ENCODE measurements around the gene GPR55.

The GPR55 gene

DNA sequence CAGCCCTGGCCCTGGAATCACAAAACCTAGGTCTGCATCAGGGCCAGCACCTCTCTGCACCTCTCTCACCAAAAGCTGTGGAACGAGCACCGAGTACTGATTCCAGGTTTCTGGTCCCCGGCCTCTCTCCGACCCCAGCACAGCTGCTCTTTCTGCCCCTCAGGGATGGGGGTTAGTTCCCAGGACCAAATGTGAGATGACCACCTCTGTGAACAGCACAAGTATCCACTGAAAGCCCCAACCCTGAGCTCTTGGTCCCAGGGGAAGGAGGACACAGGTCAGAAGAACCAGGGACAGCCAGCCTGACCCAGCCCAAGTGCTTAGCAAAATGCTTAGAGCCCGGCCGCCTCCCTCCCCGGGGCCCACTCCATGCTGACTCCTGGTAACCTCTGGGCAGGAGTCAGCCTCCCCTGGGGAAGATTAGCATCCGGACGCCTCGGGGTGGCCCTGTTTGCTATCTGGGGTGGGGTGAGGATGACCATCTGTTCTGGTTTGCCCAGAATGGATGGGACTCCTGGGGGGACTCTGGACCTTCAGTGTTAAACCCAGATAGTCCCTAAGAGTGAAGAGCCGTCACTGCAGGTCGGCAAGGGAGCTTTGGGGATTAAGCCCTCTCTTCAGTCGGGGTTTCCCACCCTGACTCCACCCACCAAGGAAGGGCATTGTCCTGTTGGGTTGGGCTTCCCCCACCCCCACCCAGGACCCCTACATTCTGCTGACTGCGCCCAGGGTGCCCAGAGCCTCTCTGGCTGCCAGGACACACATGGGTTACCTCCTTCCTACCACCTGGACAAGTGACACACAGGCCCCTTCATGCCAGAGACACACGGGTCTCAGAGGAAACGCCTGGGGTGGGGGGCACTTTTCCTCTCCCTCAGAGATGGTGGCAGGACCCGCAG lies 9.4 kb upstream of the GPR55 start:
- no peak for DNase-seq (ENCODE audit: low spot score)

DNA sequence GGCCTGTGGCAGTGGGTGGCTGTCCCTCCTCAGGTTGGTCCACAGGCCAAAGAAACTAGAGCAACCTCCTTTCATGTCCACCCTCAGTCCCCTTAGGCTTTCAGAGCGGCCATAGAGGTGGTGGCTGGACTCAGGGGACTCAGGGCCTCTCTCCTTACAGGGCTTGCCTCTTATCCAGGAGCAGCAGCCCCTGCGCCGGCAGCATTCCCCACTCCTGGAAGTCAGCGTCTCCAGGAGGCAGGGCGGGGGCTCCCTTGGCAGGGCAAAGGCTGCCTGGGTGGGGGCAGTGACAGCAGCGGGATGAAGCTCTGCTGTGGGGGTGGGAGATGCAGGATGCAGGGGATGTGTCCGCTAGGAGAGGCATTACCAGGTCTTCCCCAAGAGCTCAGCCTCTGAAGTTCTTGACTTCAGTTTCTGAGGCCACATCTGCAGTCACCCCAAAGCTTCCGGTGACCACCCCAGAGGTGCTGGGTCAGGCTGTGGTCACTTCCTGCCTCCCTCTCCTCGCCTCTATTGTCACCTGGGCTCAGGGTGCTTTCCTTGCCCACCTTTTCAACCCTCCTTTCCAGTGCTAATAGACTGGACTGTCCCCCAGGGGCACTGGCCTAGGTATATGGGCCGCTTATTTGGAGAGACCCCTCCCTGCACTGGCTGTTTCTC lies 8.6 kb upstream of the GPR55 start:
- no peak for DNase-seq (ENCODE audit: low spot score)

DNA sequence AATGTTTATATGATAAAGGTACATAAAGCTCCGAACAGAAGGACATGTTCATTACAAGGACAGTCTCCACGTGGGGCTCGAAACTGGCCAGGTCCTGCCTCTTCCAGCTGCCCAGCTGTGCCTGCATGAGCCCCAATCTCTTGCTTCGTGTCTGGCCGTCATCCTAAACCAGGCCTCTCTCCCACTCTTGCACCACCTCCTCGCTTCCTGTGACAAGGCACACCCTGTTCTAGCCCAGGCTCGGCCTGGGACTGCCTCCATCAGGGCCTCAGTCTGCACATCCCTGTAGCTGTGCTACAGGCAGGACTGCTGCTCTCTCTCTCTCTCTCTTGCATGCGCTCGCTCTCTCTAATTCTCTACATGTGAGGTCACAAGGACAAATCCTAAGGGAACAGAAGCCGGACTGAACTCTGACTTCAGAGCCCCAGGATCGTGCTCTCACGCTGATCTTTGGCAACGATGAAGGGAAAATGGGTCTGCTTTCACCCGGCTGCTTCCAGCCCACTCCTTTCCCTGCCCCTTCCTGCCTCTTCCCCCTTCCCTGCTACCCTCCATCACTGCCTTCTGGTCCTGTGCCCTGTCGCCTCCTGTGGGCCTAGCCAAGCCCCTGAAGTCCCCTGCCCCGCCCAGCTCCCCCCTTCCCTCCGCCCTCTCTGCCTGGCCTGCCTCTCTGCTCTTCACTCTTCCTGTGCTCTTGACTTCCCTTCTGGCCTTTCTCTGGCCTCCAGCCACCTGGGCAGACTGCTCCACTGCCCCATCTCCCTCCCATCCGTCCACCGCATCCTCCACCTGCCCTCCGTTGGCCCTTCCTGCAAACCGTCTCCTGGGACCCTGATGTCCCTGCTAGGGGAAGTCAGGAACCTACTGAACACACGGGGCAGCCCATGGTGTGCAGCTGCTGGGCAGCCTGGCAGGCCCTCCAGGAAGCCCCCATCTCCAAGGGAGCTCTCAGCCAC lies 7.8 kb upstream of the GPR55 start:
- DNase-seq (ENCODE audit: low spot score), result no peak

DNA sequence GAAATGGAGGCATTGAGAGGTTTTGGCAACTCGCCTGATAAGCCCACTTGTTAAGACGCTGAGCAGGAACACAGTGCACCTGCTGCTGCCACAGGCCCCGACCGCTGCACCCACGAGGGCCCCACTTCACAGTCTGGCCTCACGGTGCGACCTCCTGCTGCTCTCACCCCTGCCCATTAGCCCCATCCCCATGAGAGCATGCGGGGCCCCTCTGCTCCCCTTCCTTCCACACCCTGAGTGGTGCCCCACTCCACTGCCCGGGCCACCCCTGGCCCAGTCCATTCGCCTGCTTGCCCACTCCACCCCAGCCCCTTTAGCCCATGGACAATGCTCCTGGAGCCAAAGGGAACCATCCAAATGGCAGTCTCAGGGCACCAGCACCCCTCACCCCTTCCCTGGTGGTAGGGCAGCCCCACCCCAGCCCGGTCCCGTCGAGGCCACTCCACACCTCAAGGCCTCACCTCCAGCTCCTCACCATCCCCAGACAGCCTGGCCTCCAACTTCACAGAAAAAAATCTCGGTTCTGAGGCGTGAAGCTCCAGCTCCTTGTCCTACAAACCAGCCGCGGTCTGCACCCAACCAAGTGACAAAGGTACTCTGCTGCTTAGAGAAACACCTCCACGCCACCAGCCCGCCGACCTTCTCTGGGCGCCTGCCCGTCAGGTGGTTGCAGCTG lies 6.7 kb upstream of the GPR55 start:
- DNase-seq (ENCODE audit: low spot score), result no peak

DNA sequence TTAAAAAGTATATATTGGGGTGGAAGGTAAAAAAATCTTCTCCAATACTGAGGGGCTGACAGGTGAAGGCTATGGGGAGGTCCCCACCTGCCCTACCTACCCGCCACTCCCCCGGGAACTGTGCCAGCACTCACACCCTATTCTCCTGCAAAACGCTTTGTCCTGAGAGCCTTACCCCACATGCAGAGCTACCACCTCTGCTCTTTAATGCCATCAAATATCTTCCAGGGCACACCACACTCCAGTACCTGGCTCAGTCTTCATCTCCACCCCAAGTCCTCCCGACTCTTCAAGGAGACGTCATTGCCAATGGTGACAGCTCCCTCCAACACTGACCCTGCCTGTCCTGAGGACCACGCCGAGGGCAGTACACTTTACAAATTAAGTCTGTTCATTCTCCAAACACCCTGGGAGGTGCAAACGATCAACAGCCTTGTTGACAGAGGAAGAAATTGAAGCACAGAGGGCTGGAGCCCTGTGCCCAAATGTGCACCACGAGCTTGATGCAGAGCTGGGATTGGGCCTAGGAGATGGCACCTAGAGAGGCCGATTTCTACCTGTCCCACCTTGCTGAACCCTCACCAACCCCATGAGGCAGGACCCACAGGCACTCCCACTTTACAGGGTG lies 6.0 kb upstream of the GPR55 start:
- no peak for DNase-seq (ENCODE audit: low spot score)

DNA sequence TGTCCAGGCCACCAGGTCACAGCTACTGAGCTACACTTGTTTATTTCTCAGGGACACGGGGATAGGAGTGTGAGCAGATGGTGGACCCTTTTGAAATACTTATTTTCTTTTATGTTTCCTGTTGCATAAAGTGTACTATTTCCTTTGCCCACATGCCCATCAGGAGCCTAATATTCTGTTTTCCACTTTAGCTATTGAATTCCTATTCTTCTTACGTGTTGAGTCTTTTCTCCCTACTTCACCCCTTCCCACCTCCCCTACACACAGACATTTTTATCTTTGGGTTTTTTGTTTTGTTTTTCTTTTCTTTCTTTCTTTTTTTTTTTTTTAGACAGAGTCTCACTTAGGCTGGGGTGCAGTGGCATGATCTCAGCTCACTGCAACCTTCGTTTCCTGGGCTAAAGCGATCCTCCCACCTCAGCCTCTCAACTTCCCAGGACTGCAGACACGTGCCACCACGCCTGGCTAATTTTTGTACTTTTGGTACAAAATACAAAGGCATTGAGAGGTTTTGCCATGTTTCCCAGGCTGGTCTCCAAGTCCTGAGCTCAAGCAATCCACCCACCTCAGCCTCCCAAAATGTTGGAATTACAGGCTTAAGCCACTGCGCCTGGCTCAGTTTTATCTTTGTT lies 5.2 kb upstream of the GPR55 start:
- no peak for DNase-seq (ENCODE audit: low spot score)

DNA sequence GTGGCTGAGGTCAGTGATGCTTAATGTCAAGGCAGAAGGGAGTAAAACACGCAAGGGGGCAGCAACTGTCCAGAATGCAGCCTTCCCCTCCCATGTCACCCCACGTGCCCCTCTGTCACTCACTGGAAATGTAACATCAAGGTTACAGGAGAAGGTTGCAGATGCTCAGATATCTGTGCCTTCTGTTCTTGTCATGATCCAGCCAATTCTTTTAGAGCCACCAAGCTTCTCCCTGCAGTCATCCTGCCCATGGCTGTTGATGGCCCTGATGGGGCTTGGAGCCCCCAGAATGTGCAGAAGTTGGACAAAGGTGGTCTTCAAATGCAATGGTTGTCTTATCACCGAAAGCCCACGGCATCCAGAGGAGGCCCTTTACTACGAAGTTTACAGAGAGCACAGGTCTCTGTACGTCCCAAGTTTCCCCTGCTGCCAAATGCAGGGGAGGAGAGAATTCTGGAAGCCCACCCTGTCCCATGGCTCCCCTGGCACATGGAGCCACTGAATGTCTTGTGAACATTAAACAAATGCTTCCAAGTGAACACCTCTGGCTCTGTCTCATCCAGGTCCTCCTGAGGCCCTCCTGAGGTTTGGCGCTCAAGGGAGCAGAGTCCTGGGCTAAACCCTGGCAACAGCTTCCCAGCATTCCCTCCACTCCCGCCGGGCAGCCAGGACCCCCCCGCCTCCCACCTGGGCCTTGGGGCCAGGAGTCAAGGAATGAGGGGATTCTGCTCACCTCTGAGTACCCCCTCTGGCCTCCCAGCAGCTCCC lies 4.5 kb upstream of the GPR55 start:
- DNase-seq (ENCODE audit: low spot score), result no peak

DNA sequence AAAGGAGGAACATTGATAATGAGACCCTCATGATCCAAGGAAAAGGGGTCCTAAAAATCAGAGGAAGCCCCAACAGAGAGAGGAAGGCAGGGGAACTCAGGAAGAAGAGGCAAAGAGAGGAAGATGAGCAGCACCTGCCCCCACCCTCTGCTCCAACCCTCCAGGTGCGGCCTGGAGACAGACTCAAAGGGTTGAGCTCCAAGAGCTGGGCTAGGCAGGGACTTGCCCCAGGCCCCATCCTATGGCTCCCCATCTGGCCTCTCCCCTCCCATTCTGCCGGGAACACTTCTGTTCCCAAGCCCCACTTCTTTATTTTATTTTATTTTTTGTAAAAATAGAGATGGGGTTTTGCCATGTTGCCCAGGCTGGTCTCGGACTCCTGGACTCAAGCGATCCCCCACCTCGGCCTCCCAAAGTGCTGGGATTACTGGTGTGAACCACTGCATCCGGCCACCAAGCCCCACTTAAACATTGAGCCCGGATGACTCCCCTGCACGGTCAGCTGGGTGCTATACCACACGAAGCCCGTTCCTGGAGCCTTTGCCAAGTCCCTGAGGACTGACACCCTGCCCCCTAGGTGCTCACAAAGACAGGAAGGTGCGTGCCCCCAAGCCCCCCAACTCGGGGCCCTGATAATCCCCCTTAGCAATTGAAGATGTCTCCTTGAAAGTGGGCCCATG lies 3.8 kb upstream of the GPR55 start:
- no peak for DNase-seq (ENCODE audit: low spot score)

DNA sequence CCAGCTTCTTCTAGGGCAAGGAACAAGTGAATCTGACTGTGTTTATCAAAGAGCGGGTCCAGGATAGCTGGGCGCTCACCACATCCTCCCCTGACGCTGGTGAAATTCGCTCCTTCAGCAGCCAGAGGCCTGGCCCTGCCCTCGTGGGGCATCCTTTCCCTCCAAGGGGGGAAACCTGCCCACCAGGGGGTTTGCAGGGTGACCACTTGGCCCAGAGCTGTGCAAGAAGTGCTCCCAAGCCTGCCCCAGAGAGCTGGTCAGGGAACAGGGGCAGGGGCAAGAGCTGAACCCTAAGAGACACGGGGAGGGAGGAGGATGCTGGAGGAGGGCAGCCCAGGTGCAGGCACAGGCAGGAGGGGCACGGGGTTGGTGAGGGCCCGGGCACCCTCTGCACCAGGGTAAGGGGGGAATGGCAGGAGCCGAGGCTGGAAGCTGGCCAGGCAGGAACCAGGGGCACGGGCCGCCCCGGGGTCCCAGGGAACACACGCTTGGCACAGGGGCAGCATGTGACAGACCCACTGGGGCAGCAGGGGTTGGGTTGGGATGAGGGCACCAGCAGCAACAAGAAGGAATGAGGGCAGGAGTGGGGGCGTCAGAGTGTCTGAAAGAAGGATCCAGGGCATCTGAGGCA lies 2.8 kb upstream of the GPR55 start:
- DNase-seq (ENCODE audit: low spot score), result no peak

DNA sequence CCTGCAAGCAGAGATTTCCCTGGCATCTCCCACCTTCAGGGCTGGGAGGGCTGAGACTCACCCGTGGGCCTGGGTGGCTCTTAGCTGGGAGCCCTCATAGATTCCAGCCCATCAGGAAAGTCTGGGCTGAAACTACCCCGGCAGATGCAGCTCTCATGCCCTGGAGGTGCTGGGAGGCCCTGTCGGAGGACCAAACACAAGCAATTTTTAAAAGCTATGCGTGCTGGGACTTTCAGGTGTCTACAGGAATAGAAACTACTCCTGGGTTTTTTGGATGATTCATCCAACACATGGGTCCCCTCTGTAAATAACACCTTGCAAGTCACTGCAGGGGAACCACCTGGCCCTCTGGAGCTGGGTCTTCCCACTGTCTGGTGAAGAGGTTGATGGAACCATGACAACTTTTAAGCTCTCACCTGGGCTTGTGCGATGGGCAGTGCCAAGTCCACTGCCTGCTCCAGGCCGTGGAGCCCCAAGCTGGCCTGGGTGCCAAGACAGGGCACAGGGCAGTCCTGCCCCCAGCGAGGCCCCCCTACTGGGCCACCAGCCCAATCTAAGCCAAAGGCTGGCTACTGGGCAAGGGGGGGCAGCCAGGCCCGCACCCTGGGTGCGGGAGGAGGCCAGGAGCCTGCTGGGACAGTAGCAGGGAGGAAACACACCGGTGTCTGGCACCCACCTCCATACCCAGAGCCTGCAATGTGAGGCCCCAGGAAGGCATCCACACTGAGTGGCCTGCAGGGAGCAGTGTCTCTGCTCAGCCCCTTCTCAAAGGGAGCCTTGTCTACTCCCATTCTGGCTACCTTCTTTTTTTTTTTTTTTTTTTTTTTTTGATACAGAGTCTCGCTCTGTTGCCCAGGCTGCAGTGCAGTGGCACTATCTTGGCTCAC lies 1.1 kb upstream of the GPR55 start:
- no peak for DNase-seq (ENCODE audit: low spot score)

DNA sequence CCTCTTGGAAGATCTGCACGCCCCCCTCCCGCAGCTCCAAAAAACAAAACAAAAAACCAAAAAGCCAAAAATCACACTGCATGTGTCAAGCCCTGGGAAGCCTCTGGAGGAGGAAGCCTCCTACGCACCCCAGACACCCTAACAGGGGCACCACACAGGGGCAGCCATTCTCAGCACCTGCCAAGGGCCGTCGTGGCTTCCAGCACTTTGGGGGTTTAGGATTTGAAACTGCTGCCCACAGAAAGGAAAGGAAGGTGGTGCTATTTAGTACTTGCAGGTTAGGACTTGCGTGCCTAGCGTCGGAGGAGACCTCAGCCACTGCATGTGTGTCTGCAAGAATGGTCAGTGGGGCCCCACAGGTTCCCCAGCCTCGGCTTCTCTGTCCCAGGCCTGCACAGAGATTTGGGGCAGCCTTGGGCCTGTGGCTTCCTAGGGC lies 419 bp upstream of the GPR55 start:
- DNase-seq (ENCODE audit: low spot score), result no peak

DNA sequence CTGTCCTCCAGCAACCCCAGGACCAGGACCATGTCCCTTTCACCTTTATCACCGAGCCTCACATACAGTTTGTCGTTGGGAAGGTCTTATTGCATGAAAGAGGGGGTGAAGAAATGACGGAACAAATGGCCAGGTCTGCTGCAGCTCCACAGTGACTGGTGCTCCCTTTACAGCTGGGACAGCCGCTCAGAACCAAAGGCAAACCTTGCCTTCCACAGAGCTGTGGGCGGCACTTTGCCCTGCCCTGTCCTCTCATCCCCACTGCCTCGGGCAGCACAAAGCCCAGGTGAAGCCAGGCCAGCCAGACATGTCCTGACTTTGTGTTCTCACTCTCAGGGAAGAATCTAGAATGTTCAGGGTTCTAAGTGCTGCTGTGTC lies 961 bp downstream of the GPR55 start:
- no peak for DNase-seq (ENCODE audit: low spot score)

DNA sequence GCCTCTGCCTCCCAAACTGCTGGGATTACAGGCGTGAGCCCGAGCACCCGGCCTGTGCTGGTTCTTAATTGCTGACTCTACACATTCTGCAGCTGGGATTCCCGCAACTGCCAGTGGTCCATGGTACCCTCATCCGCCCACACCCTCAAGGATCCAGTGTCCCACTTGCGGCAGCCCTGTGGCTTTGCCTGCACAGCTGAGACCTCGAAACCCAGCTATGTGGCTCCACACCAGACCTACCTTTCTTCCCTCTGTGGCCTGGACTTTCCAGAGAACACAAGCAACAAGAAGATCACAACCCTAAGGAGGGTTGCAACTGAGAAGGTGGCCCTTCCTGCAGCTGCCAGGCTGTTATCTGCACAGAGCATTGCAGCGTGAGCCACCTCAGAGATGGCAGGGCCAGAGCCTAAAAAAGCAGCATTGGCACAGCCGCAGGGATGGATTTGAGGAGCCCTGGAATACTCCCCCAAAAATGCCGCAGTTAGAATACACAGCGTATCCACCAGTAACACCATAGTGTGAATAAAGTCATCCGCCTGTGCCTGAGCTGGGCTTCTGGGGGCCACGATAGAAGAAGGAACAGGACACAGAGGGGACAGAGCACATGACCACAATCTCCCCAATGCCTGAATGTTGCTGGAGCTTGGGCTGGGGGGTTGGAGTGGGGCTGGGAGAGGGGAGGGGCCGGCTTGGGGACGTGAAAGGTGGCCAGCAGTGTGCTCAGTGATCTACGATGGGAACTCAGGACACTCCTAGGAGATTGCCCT lies 1.9 kb downstream of the GPR55 start:
- no peak for DNase-seq (ENCODE audit: low spot score)

DNA sequence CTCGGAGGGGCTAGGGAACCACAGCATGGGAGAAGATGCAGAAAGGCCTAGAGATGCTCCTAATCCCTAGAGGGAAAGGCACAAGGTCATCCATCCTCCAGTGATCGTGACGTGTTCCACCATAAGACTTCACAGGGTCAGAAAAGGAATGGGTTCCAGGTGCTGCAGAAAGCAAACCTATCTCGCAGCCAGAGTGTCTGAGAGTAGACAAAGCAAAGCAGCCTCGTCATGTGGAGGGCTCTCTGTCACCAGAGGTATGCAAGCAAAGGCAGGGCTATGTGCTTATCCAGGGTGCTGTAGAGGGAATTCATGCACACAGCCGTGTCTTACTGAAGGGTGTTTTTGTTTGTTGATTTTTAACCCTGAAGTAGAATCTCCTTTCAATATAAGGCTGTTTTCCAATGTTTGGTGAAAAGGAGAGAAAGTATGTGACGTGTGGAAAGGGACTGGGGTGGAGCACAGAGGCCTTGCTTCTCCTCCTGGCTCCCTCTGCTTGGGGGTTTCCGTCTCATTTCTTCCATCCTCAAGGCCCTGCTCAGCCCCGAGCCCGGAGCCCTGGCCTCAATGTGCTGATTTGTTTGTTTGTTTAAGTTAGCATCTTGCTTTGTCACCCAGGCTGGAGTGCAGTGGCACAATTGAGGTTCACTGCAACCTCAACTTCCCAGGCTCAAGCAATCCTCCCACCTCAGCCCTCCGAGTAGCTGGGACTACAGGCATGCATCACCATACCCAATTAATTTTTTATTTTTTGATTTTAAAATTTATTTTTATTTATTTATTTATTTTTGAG lies 3.0 kb downstream of the GPR55 start:
- DNase-seq (ENCODE audit: low spot score), result no peak

DNA sequence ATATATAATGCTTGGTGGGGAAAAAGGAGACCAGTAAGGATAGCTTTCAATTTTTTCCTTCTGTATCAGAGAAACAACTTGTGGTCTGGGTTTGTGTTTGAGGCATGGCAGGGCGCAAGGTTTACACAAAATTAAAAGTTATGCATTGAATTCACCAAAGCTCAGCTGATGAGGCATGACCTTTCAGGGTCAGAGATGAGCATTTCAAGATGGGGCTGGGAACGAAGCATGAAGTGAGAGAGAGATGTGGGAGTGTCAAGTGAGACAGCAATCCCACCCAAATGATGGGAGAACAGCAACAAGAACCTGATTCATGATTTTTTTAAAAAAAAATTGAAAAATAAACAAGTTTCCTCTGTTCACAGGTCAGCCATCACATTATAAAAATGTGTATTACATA lies 4.9 kb downstream of the GPR55 start:
- DNase-seq (ENCODE audit: low spot score), result no peak

DNA sequence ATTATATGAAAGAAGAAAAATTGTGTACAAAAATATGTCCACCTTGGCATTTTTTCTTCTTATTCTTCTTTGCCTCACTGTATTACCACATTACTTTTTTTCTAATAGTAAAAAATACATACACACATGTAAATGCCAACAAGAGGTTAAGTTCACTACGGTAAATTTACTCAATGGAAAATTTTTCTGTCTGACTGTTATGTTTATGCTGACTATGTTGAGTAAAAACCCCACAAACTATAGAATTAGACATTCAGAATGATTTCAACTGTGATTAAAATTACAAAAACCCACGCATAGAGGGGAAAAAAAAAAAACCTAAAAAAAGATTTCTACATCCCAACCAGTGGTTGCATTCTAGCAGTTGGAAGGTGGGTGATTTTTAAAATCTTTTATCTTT lies 5.4 kb downstream of the GPR55 start:
- no peak for DNase-seq (ENCODE audit: low spot score)

Measured in putamen (tissue), 1 donor.